HEK293T (cell line): ENCODE data around the gene TTK.

Experiments
- FOXK2 ChIP-seq: fragments of 450-650 bp; IDR thresholded peaks from 2 replicates; pipeline ENCODE4 v1.6.1; 2016; ENCODE audit warnings: mild to moderate bottlenecking
- HDGF ChIP-seq: fragments of 450-650 bp; IDR thresholded peaks from 2 replicates; pipeline ENCODE4 v1.6.1; 2017; ENCODE audit warnings: antibody characterized with exemption, borderline replicate concordance
- NFRKB ChIP-seq: fragments of 450-650 bp; IDR thresholded peaks from 2 replicates; pipeline ENCODE4 v1.6.1; 2016; ENCODE audit warnings: mild to moderate bottlenecking, moderate library complexity
- SP1 ChIP-seq: fragments of 450-650 bp; IDR thresholded peaks from 2 replicates; pipeline ENCODE4 v1.6.1; 2017
- SUZ12 ChIP-seq: fragments of 450-650 bp; IDR thresholded peaks from 2 replicates; pipeline ENCODE4 v1.6.1; 2016; ENCODE audit warnings: mild to moderate bottlenecking

DNA sequence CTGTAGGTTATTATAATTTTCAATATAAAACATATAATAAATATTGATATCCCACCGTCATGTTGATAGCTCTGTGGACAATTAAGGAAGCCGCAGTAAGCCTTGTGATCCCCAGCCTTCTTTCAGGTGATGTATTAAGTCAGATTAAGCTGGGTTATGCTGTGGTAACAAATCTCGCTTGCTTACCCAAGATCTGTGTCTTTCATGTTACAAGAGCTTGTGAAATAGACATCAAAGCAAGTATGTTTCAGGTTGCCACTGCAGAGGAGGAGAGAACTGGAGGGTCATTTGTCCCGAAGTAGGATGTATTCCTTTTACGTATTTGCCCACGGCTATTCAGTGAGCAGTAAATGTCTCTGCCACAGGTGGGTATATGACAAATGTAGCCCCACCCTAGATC is 84.2 kb downstream of the TTK start:
- TF ChIP-seq HDGF (no peak), SUZ12 (no peak), SP1 (no peak), NFRKB (no peak), FOXK2 (no peak)
